ENCODE data around the gene LSP1. TPM values are rescaled to one million over a fixed set of nuclear protein-coding genes. Genes with fewer than 3 reads are reported as not detected.

Gene LSP1
- total and polyA plus RNA-seq, 4 donors = 5.0 to 7.7 (median 5.7) TPM

DNA sequence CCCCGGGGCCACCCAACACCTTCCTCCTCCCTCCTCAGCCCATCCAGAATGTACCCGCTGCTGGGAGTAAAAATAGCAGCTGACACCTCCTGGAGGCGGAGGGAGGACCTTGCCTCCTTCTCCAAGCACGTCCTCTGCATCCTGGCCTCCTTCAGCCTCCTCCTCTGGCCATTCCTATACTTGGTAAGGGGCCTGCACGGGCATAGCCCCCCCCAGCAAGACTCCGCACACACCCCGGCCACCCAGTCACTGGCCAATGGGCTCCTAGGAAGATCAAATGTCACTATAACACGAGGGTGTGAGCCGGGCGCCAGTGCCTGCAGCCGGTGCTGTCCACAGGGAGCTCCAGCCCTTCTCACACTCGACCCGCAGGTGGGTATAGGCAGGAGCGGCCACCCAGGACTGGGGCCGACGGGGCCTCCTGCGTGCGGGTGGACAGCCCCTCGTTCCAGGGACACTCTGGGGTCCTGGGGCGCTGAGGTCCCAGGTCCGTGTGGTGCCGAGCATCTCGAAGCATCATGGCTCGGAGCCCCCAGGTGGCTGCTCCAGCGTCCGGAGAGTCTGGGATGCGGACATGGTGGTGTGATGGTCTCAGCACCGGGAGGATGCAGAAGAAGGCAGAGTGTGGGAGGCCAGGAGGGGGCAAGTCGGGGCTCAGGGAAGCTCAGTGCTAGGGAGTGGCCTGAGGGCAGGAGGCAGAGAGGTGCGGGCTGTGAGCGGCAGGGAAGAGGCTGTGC, 66.7 kb downstream of the LSP1 start, which contains the start of gene TNNT3:
Gene TNNT3, plus strand, starts transcription at position 313 of the 737 bp plus-strand sequence. CDS start 3,172 bp downstream, outside the sequence.
- Histone ChIP-seq H3K27me3 (ENCODE audit: control insufficient read depth in 4 of 4, insufficient read depth in 4 of 4, low read length in 3 of 4) (no peaks in the 10 kb centered on the region), H3K9me3 (ENCODE audit: control insufficient read depth in 4 of 4, low read length in 3 of 4) (no peaks in the 10 kb centered on the region), H3K4me1 (ENCODE audit: control insufficient read depth in 4 of 4, insufficient read depth in 4 of 4, low read length in 3 of 4) (no peaks in the 10 kb centered on the region), H3K4me3 (ENCODE audit: low read depth in 1 of 3, low read length in 3 of 3) (no peak within 1 kb of the TSS), H3K9ac (ENCODE audit: low read depth in 1 of 2, low read length in 2 of 2) (no peak within 1 kb of the TSS), H3K27ac (ENCODE audit: low read depth in 1 of 2, low read length in 2 of 2) (no peak within 1 kb of the TSS), H3K36me3 (ENCODE audit: control insufficient read depth in 4 of 4, insufficient read depth in 3 of 4, low read depth in 1 of 4, low read length in 3 of 4) (no peaks in the 10 kb centered on the region)
- no peak for DNase-seq (ENCODE audit: low spot score)
- TF ChIP-seq, protein P1, sequence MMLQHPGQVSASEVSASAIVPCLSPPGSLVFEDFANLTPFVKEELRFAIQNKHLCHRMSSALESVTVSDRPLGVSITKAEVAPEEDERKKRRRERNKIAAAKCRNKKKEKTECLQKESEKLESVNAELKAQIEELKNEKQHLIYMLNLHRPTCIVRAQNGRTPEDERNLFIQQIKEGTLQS (IDR thresholded peaks at IDR 0.05) = no peak
- TF ChIP-seq NR2F2 (IDR thresholded peaks at IDR 0.05) (no peak), SP1 (IDR thresholded peaks at IDR 0.05) (no peak), GABPA (IDR thresholded peaks at IDR 0.05 in 1 of 2, conservative IDR thresholded peaks at IDR 0.05 in 1 of 2) (no peak), JUND (IDR thresholded peaks at IDR 0.05) (no peak), HNF4G (IDR thresholded peaks at IDR 0.05) (no peak), EGR1 (IDR thresholded peaks at IDR 0.05; ENCODE audit: low read depth in 2 of 2) (no peak), FOXA1 (IDR thresholded peaks at IDR 0.05) (no peak), HNF4A (conservative IDR thresholded peaks at IDR 0.05) (no peak), RXRA (IDR thresholded peaks at IDR 0.05) (no peak)
- TF ChIP-seq, protein P2, sequence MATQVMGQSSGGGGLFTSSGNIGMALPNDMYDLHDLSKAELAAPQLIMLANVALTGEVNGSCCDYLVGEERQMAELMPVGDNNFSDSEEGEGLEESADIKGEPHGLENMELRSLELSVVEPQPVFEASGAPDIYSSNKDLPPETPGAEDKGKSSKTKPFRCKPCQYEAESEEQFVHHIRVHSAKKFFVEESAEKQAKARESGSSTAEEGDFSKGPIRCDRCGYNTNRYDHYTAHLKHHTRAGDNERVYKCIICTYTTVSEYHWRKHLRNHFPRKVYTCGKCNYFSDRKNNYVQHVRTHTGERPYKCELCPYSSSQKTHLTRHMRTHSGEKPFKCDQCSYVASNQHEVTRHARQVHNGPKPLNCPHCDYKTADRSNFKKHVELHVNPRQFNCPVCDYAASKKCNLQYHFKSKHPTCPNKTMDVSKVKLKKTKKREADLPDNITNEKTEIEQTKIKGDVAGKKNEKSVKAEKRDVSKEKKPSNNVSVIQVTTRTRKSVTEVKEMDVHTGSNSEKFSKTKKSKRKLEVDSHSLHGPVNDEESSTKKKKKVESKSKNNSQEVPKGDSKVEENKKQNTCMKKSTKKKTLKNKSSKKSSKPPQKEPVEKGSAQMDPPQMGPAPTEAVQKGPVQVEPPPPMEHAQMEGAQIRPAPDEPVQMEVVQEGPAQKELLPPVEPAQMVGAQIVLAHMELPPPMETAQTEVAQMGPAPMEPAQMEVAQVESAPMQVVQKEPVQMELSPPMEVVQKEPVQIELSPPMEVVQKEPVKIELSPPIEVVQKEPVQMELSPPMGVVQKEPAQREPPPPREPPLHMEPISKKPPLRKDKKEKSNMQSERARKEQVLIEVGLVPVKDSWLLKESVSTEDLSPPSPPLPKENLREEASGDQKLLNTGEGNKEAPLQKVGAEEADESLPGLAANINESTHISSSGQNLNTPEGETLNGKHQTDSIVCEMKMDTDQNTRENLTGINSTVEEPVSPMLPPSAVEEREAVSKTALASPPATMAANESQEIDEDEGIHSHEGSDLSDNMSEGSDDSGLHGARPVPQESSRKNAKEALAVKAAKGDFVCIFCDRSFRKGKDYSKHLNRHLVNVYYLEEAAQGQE (IDR thresholded peaks at IDR 0.05) = no peak
- TF ChIP-seq, protein P3, sequence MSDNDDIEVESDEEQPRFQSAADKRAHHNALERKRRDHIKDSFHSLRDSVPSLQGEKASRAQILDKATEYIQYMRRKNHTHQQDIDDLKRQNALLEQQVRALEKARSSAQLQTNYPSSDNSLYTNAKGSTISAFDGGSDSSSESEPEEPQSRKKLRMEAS (IDR thresholded peaks at IDR 0.05) = no peak
- TF ChIP-seq, protein P4, sequence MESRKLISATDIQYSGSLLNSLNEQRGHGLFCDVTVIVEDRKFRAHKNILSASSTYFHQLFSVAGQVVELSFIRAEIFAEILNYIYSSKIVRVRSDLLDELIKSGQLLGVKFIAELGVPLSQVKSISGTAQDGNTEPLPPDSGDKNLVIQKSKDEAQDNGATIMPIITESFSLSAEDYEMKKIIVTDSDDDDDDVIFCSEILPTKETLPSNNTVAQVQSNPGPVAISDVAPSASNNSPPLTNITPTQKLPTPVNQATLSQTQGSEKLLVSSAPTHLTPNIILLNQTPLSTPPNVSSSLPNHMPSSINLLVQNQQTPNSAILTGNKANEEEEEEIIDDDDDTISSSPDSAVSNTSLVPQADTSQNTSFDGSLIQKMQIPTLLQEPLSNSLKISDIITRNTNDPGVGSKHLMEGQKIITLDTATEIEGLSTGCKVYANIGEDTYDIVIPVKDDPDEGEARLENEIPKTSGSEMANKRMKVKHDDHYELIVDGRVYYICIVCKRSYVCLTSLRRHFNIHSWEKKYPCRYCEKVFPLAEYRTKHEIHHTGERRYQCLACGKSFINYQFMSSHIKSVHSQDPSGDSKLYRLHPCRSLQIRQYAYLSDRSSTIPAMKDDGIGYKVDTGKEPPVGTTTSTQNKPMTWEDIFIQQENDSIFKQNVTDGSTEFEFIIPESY (IDR thresholded peaks at IDR 0.05) = no peak
- 79% methylated on average over 31 of the region's 31 CpGs for WGBS

DNA sequence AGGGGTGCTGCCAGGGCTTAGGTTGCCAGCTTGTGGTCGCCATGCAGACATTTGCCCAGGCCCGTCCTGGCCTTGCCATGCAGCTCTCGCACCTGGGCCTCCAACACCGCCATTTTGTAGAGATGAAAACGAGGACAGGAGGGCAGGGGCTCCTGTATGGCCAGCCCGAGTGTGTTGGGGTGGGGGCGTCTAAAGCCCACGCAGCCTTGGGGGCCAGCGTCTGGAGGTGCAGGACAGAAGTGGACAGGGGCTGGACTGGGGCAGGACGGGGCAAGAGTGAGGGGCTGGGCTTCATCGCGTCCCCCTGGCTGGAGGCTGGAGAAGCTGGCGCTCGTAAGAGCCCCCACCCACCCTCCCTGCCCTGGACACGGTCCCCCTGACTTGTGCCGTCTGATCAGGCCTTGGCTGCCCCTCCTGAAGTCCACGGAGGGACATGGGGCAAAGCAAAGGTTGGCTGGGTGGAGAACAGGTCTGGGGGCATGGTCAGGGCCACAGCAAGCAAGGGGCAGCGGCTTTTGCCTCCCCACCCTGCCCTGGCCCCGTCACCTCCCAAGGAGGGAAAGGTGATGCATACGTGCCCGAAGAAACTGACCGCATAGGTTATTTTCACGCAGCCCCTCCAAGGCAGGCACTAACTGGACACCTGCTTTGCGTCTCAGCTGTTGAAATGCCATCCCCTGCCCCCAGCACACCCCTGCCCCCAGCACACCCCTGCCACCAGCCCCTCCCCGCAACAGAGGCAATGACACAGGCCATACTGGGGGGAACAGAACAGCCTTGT, 67.4 kb downstream of the LSP1 start:
- Histone ChIP-seq H3K9ac (ENCODE audit: low read depth in 1 of 2, low read length in 2 of 2) (no peak overlapping the region), H3K4me3 (ENCODE audit: low read depth in 1 of 3, low read length in 3 of 3) (no peak overlapping the region), H3K36me3 (ENCODE audit: control insufficient read depth in 4 of 4, insufficient read depth in 3 of 4, low read depth in 1 of 4, low read length in 3 of 4) (no peaks in the 10 kb centered on the region), H3K4me1 (ENCODE audit: control insufficient read depth in 4 of 4, insufficient read depth in 4 of 4, low read length in 3 of 4) (no peaks in the 10 kb centered on the region), H3K27ac (ENCODE audit: low read depth in 1 of 2, low read length in 2 of 2) (no peak overlapping the region), H3K27me3 (ENCODE audit: control insufficient read depth in 4 of 4, insufficient read depth in 4 of 4, low read length in 3 of 4) (no peaks in the 10 kb centered on the region), H3K9me3 (ENCODE audit: control insufficient read depth in 4 of 4, low read length in 3 of 4) (no peaks in the 10 kb centered on the region)
- no peak for TF ChIP-seq HNF4A (conservative IDR thresholded peaks at IDR 0.05)
- TF ChIP-seq EGR1 (IDR thresholded peaks at IDR 0.05; ENCODE audit: low read depth in 2 of 2) = no peak
- TF ChIP-seq FOXA1 (IDR thresholded peaks at IDR 0.05) = no peak
- TF ChIP-seq, protein P2 (IDR thresholded peaks at IDR 0.05) = no peak
- TF ChIP-seq YY1 (IDR thresholded peaks at IDR 0.05) = no peak
- TF ChIP-seq, protein P4 (IDR thresholded peaks at IDR 0.05) = no peak
- TF ChIP-seq FOXA2 (IDR thresholded peaks at IDR 0.05) = no peak
- TF ChIP-seq TAF1 (conservative IDR thresholded peaks at IDR 0.05) = no peak
- 89% methylated on average over 25 of the region's 25 CpGs for WGBS
- DNase-seq (ENCODE audit: low spot score) = no peak

Data from liver (tissue), 9 donors.